ENCODE data around the gene RAD18. TPM values are rescaled to one million over a fixed set of nuclear protein-coding genes. Genes with fewer than 3 reads are reported as not detected.

RAD18 gene
- total RNA-seq, 1 experiment from 2014 or later, result 42.5 TPM

DNA sequence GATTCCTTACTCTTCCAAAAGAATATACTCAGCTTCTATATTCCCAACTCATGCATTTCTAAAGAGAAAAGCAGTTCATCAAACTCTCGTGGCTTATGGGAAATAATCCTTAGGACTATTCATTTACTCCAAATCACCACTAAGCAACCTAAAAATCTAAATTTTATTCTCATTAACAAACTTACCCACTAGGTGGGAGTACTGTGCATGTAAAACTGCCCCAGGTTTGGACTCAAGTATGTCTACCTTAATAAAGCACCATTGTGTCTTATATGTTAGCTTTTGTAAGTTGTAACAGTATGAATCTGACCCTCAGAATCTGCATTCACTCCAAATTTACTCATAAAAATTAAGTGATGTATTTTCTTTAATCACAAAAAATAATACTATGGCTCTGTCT, 25.3 kb downstream of the RAD18 start:
- ChIA-PET CTCF (no interaction called here), POLR2A (ENCODE audit: low non-redundant PET) (no interaction called here)
- TF ChIP-seq, protein P1, sequence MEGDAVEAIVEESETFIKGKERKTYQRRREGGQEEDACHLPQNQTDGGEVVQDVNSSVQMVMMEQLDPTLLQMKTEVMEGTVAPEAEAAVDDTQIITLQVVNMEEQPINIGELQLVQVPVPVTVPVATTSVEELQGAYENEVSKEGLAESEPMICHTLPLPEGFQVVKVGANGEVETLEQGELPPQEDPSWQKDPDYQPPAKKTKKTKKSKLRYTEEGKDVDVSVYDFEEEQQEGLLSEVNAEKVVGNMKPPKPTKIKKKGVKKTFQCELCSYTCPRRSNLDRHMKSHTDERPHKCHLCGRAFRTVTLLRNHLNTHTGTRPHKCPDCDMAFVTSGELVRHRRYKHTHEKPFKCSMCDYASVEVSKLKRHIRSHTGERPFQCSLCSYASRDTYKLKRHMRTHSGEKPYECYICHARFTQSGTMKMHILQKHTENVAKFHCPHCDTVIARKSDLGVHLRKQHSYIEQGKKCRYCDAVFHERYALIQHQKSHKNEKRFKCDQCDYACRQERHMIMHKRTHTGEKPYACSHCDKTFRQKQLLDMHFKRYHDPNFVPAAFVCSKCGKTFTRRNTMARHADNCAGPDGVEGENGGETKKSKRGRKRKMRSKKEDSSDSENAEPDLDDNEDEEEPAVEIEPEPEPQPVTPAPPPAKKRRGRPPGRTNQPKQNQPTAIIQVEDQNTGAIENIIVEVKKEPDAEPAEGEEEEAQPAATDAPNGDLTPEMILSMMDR (conservative IDR thresholded peaks at IDR 0.05; ENCODE audit: low read depth, low read length), result peak; percentile 46
- TF ChIP-seq EZH2 (IDR thresholded peaks at IDR 0.05; ENCODE audit: borderline replicate concordance, low read depth, low read length, poor library complexity, severe bottlenecking), result no peak
- peak; percentile 36 for DNase-seq (ENCODE audit: low spot score)
- Histone ChIP-seq H3K4me1 (ENCODE audit: insufficient read depth, low read length, poor library complexity, severe bottlenecking) (no peaks in the 10 kb centered on the region), H3K36me3 (ENCODE audit: insufficient read depth, low read length, poor library complexity, severe bottlenecking) (peaks cover 42% of the 10 kb centered on the region), H3K9me3 (ENCODE audit: low read depth, low read length, poor library complexity, severe bottlenecking) (peaks cover 3% of the 10 kb centered on the region), H3K27me3 (replicated peaks; ENCODE audit: insufficient read depth, low read depth, low read length, poor library complexity) (no peaks in the 10 kb centered on the region), H3K4me3 (ENCODE audit: low read depth, low read length, poor library complexity, severe bottlenecking) (no peak overlapping the region), H3K27ac (ENCODE audit: low read depth, low read length, poor library complexity, severe bottlenecking) (no peak overlapping the region)
- intact Hi-C loops (cut with micrococcal nuclease; ENCODE audit: unreplicated experiment), result no loop called here
- BruUV-seq (replicated peaks), result no TSS peak

GRCh38 chr3:8937064-8938020, 25.9 kb downstream of the RAD18 start:
- no peak for DNase-seq (ENCODE audit: low spot score)
- Histone ChIP-seq H3K27ac (ENCODE audit: low read depth, low read length, poor library complexity, severe bottlenecking) (no peak overlapping the region), H3K4me1 (ENCODE audit: insufficient read depth, low read length, poor library complexity, severe bottlenecking) (no peaks in the 10 kb centered on the region), H3K4me3 (ENCODE audit: low read depth, low read length, poor library complexity, severe bottlenecking) (no peak overlapping the region), H3K36me3 (ENCODE audit: insufficient read depth, low read length, poor library complexity, severe bottlenecking) (peaks cover 35% of the 10 kb centered on the region), H3K27me3 (replicated peaks; ENCODE audit: insufficient read depth, low read depth, low read length, poor library complexity) (no peaks in the 10 kb centered on the region), H3K9me3 (ENCODE audit: low read depth, low read length, poor library complexity, severe bottlenecking) (no peaks in the 10 kb centered on the region)
- no TSS peak for BruUV-seq (replicated peaks)
- TF ChIP-seq, protein P1 (conservative IDR thresholded peaks at IDR 0.05; ENCODE audit: low read depth, low read length), result no peak
- TF ChIP-seq EZH2 (IDR thresholded peaks at IDR 0.05; ENCODE audit: borderline replicate concordance, low read depth, low read length, poor library complexity, severe bottlenecking), result no peak
- ChIA-PET POLR2A (ENCODE audit: low non-redundant PET) (no interaction called here), CTCF (no interaction called here)
- intact Hi-C loops (cut with micrococcal nuclease; ENCODE audit: unreplicated experiment), result no loop called here

DNA sequence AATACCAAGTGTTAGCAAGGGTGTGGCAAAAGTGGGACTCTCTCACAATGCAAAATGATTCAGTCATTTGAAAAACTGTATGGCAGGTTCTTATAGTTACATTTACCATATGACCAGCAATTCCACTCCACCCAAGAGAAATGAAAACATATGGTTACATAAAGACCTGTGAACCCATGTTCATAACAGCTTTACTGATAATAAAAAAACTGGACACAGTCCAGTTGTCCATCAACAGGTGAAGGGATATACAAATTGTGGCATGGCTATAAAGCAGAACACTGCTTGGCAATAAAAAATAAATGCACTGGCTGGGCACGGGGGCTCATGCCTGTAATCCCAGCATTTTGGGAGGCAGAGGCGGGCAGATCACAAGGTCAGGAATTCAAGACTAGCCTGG, 30.8 kb downstream of the RAD18 start:
- POLR2A ChIA-PET (ENCODE audit: low non-redundant PET), result no interaction called here
- no TSS peak for BruUV-seq (replicated peaks)
- DNase-seq (ENCODE audit: low spot score), result no peak
- H3K27me3 ChIP-seq (replicated peaks; ENCODE audit: insufficient read depth, low read depth, low read length, poor library complexity), result no peaks in the 10 kb centered on the region
- peaks cover 3% of the 10 kb centered on the region for H3K36me3 ChIP-seq (ENCODE audit: insufficient read depth, low read length, poor library complexity, severe bottlenecking)
- no peak for TF ChIP-seq EZH2 (IDR thresholded peaks at IDR 0.05; ENCODE audit: borderline replicate concordance, low read depth, low read length, poor library complexity, severe bottlenecking)
- TF ChIP-seq, protein P1 (conservative IDR thresholded peaks at IDR 0.05; ENCODE audit: low read depth, low read length), result no peak
- H3K9me3 ChIP-seq (ENCODE audit: low read depth, low read length, poor library complexity, severe bottlenecking), result no peaks in the 10 kb centered on the region
- CTCF ChIA-PET, result no interaction called here
- intact Hi-C loops (cut with micrococcal nuclease; ENCODE audit: unreplicated experiment), result no loop called here
- H3K4me3 ChIP-seq (ENCODE audit: low read depth, low read length, poor library complexity, severe bottlenecking), result no peak overlapping the region
- no peaks in the 10 kb centered on the region for H3K4me1 ChIP-seq (ENCODE audit: insufficient read depth, low read length, poor library complexity, severe bottlenecking)
- H3K27ac ChIP-seq (ENCODE audit: low read depth, low read length, poor library complexity, severe bottlenecking), result no peak overlapping the region
